Globus pallidus (tissue), 1 donor: ENCODE measurements around the gene THAP7.

Experiments used
- DNase-seq: peaks from one replicate; pipeline ENCODE4 v3.0.0-alpha.2; 2015; ENCODE audit warnings: low spot score

THAP7 gene

DNA sequence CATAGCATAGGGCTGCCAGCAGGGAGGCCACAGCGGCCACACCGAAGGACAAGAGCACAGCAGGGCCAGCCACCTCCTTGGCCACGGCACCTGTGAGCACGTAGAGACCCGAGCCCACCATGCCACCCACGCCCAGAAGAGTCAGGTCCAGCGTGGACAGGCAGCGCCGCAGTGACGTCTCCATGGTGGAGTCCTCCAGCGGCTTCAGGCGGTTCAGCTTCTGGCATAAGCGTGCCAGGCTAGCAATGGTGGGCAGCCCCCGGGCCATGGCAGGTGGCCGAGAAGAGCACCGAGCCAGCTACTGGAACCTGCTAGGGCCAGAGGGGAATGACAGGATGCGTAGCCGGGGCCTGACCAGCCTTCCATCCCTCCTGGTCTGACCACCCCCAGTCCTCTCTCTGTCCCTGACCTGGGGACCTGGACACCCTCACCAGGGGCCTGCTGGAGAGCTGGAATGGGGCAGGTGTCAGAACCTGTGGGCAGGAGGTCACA, 29.7 kb upstream of the THAP7 start:
- DNase-seq = no peak

DNA sequence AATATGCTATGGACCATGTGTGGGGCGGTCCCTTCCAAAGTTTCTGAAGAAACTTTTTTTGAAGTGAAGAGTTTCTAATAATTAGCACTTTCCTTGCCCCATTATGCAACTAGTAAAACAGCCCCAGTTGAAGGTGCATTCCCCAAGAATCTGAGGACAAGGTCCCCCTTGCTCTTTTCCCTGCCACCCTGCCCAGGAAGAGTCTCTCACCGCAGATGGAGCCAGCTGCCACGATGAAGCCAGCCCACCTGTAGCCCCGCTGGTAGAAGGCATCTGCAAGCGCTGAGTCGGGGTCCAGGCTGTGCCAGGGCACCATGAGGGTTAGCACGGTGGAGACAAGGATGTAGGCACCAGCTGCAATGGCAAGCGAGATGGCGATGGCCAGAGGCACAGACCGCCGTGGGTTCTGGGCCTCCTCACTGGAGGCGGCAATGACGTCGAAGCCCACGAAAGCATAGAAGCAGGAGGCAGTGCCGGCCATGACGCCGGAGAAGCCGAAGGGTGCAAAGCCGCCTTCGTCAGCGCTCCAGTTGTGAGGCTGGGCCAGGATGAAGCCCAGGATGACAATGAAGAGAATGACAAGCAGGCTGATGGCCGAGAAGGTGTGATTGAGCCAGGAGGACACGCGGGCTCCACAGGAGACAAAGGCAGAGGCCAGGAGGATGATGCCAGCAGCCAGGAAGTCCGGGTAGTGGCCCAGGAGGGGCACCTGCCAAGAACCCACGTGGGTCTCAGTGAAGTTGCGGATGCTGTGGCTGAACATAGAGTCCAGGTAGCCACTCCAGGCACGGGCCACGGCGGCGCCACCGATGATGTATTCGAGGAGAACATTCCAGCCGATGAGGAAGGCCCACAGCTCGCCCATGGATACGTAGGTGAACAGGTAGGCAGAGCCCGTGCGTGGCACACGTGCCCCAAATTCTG, 29.0 kb upstream of the THAP7 start:
- DNase-seq = no peak

DNA sequence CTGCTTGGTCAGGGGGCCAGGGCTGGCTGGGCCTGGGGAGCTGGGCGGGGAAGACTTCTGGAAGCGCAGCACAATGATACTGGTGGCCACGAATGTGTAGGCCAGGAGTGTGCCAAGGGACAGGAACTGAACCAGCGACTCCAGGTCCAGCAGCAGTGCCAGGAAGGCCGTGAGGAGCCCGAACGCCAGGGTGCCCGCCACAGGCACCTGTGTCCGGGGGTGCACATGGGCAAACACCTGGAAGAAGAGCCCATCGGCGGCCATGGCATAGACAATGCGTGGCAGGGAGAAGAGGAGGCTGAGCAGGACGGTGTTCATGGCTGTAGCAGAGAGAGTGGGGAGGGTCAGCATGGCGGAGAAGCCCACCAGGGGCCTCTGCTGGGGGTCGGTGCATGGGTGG, 28.1 kb upstream of the THAP7 start:
- DNase-seq = no peak

DNA sequence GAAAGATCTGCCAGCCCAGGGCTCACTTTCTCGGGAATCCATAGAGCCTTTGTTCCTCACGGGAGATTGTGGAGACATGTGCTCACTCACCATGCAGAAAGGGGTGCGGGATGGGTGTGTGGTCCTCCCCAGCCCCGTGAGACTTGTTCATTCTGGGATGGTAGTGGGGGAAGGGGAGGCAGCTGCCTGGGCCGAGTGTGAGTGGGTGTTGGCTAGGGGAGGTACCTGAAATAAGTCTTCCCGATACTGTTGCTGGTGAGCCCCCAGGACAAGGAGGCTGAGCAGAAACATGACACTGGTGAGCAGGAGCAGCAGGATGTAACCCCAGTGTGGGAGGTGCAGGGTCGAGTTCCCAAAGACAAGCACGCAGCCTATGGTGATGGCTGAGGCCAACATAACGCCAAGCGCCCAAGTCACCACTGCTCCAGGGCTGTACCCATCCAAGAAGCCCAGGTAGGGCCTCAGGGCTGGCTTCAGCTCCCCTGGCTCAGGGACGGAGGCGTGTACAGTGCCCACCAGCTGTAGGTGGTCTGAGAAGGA, 27.6 kb upstream of the THAP7 start:
- DNase-seq = no peak

DNA sequence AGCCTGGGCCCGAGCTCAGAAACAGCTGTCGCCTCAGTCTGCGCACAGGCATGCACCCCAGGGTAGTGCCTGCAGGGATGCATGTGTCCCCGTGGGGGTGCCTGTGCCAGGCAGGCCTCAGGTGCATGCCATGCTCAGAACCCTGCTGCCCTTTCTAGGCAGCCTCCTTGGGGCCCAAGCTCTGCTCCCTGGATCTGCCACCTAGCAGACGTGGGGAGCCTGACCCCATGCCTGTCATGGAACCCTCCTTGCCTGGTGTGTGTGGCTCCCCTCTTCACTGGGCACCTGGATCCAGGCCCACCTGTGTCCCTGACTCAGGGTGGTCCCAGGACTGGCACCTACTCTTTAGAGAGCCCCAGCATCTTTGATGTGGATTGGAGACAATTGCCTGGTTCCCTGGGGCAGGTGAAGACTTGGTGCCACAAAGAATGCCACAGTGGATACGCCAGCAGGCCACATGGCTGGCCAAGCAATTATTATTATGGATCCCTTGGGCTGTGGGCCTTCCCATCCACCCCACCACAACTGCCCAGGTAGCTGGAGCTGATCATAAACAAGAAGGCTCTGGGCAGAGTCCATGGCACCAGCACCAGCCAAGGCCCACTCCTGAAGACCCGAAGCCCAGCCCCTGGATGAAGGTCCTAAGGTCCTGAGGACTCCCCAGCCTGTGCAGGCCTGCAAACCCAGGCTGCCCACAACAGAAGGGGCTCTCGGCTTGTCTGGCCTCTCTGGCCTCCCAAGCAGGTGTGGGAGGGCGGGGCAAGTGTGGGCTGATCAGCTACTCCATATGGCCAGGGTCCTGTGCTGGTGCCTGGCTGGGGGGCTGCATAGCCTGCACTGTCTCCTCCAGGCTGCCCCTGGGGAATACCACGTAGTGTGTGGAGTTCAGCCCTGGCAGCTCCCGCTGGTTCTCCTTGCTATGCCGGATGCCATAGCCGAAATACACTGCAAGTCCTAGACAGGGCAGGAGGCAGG, 26.6 kb upstream of the THAP7 start:
- DNase-seq = no peak

GRCh38 chr22:21026783-21027692, 25.1 kb upstream of the THAP7 start:
- DNase-seq = no peak

DNA sequence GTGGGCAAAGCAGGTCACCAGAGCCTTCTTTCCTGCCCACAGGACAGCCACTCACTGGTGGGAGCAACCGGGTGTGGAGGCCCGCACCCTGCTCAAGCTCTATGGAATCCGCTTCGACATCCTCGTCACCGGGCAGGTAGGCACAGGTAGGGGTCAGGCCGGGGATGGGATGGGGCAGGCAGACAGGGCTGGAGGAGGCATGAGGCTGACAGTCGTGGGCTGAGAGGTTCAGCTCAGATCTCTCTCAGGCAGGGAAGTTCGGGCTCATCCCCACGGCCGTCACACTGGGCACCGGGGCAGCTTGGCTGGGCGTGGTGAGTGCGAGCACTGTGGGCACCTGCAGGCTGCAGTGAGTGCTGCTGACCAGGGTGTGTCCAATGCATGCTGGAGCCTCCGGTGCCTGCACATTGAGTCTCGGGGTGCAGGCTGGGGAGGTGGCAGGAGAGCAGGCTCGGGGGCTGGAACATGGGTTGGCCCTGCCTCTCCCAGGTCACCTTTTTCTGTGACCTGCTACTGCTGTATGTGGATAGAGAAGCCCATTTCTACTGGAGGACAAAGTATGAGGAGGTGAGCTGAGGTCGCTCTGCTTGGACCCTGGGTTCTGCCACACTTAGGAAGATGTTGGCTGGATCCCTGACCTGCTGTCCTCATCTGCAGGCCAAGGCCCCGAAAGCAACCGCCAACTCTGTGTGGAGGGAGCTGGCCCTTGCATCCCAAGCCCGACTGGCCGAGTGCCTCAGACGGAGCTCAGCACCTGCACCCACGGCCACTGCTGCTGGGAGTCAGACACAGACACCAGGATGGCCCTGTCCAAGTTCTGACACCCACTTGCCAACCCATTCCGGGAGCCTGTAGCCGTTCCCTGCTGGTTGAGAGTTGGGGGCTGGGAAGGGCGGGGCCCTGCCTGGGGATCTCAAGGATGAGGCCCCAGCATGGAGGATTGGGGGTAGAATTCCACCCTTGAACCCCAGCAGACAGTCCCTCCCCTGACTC, 24.1 kb upstream of the THAP7 start:
- no peak for DNase-seq

GRCh38 chr22:21025266-21025665, 23.3 kb upstream of the THAP7 start:
- DNase-seq = no peak

DNA sequence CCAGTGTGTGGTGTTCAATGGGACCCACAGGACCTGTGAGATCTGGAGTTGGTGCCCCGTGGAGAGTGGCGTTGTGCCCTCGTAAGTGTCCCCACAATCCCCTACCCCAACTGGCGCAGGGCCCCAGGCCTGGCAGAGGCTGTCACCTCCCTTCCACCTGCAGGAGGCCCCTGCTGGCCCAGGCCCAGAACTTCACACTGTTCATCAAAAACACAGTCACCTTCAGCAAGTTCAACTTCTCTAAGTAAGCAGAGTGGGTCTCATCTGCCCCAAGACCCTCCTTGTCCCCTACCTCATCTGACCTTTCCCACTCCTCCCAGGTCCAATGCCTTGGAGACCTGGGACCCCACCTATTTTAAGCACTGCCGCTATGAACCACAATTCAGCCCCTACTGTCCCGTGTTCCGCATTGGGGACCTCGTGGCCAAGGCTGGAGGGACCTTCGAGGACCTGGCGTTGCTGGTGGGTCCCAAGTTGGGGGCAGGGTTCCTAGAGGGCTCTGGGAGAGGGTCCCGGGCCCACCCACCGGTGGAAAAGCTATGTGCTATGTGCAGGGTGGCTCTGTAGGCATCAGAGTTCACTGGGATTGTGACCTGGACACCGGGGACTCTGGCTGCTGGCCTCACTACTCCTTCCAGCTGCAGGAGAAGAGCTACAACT, 21.2 kb upstream of the THAP7 start:
- DNase-seq = no peak

- DNase-seq = no peak
These were observed 20.6 kb upstream of the THAP7 start for GRCh38 chr22:21022507-21022906.

DNA sequence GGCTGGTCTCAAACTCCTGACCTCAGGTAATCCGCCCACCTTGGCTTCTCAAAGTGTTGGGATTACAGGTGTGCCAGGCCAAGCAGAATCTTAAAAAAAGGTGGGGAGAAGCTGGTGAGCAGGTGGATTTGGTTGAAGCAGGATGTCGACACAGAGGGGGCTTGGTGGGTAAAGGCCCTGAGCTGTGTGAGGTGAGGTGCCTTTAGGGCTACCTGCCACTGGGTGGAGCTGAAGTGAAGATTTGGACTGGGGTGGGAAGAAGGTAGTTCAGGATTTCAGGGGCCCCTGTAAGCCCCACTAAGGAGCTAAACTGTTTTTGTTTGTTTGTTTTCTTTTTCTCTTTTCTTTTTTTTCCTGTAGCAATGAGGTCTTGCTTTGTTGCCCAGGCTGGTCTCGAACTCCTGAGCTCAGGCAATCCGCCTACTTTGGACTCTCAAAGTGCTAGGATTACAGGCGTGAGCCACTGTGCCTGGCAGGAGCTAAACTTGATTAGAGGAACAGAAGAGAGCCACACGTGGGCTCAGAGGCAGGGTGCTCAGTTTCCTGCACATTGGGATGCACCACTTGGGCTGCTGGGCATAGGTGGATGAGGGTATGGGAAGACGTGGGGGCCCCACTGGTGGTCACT, 19.0 kb upstream of the THAP7 start:
- DNase-seq = no peak

DNA sequence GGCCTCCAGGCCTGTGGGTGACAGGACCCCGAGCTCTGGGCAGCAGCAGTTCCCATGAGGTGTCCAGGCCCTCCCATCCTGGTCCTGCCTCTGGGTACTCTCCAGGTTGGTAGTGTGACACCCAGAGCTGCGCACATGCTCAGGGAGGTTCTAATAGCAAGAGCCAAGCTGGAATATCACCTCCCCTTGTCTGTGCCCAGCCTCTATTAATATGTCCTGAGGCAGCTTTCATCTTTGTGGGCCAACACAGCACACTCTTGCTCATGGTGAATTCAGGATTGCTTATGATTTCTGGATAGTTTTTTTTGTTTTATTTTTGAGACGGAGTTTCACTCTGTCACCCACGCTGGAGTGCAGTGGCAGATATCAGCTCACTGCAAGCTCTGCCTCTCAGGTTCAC, 16.4 kb upstream of the THAP7 start:
- DNase-seq = no peak

DNA sequence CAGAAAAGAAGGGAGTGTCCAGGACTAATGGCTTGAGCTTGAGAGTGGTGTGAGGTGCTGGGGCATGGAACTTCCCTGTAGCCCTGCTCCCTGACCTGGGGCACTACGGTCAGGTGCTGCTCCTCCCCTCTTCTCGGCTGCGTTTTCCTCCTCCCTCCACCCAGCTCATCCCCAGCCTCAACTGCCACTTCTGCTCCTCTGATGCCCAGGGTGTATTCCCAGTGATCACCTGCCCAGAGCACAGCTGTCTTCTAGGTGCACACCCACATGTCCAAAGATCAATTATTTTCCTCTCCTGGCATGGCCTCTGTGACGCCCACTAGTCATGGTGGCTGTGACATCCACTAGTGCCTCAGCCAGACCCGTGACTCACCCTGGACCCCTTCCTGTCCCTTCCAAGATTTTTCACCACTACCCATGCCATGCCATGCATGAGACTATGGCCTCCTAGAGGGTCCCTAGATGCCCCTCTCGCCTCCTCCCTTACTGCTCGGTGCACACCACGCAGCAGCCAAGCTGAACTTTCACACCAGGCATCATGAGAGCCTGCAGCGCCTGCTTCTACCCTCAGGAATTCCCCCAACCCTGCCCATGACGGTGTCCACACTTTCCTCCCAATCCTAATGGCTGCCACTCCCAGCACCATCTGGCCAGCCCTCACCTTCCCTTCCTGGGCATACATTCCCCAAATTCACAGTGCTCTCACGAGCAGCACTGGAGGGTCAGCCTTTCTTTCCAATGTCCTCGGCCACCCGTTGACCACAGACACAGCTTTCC, 14.9 kb upstream of the THAP7 start:
- no peak for DNase-seq

- DNase-seq = no peak
These were observed 13.6 kb upstream of the THAP7 start for GRCh38 chr22:21015466-21016006.

DNA sequence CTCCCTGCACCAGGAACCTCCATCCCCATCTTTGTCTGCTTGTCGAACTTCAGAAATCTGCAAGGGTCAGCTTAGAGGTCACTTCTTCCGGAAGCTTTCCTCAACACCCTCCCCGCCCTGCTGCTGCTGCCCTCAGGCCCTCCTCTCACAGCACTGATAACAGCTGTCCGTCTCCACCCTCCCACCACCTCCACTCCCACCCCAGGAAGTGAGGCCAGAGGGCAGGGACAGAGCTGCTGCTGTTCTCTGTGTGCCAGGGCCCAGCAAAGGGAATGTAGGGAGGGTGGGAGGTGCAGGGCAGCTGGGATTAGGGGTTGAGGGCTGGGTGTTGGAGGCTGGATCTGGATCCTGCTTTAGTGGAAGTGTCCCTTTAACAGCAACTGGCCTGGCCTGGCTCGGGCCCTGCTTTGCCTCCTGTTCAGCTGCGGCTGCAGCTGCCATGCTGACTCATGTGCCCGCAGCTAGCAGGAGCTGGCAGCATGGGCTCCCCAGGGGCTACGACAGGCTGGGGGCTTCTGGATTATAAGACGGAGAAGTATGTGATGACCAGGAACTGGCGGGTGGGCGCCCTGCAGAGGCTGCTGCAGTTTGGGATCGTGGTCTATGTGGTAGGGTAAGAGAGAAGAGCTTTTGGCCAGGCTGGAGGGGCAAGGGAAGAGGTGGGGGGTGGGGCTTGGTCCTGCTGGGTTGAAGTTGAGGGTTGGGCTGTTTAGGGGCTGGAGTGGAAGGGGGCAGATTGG, 13.0 kb upstream of the THAP7 start, which contains the start of gene P2RX6:
TSS of gene P2RX6 (plus strand) at position 440 of the 740 bp plus-strand sequence. CDS start at position 450, 10 bp downstream.
- peak; percentile 38 for DNase-seq

- DNase-seq = peak; percentile 79
These were observed 12.3 kb upstream of the THAP7 start for GRCh38 chr22:21014202-21014725.
